Stimulated activated CD4-positive, alpha-beta T cell treated with anti-CD3 and anti-CD28 coated beads, TNF-alpha, amount 100 ng/mL, for 1 hour (primary cell): Measurements from ENCODE around the gene TAF11L4.
"Not testable (repeated sequence)": the region's sequence is repeated elsewhere in the genome, so short reads cannot be mapped to it uniquely, and the experiment has no call there.

Experiments
- DNase-seq, 3 donors: peaks; one replicate each; pipeline ENCODE4 v3.0.0-alpha.2; 2020; ENCODE audit warnings: low read depth in 3 of 3, low spot score in 1 of 3

The TAF11L4 gene

DNA sequence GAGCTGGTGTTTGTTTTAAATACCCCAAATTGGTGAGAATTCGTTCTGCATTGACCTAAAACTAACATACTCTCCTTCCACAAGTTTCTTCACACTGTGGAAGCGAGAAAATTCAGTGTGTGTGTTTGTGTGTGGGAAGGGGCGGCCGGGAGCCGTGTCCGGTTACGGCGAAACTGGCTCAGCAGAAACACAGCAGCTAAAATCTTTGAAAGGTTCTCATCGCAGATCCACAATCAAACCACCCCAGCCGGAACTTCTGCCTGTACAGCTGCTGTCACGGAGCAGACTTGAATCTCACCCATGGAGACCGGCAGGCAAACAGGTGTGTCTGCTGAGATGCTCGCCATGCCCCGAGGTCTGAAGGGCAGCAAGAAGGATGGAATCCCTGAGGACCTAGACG lies at the start of gene TAF11L4:
Gene TAF11L4, plus strand, starts transcription at position 301 of the 400 bp plus-strand sequence.
- not testable (repeated sequence) for DNase-seq

DNA sequence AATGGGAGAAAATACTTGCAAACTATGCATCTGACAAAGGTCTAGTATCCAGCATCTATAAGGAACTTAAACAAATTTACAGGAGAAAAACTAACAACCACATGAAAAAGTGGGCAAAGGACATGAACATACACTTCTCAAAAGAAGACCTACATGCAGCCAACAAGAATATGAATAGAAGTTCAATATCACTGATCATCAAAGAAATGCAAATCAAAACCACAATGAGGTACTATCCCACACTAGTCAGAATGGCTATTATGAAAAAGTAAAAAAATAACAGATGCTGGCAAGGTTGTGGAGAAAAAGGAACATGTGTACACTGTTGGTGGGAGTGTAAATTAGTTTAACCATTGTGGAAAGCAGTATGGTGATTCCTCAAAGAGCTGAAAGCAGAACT lies 46.5 kb upstream of the TAF11L4 start:
- not testable (repeated sequence) for DNase-seq

DNA sequence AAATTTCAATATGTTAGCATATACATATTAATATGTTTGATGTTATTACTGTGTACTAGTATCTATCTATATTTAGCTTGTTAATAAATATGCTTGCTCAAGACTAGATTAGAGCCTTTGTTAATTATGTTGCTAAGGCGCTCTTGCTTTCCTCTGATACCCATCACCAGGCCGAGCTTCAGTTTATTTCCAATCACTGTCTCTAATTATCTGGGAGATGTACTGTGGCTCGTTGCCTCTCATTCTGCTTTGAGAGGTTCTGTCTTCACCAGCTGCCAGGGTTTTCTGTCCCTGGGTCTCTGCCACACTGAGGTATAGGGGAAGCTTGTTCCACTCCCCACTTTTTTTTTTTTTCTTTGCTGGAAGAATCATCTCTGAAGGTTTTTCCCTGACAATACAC lies 44.6 kb upstream of the TAF11L4 start:
- DNase-seq = no peak

DNA sequence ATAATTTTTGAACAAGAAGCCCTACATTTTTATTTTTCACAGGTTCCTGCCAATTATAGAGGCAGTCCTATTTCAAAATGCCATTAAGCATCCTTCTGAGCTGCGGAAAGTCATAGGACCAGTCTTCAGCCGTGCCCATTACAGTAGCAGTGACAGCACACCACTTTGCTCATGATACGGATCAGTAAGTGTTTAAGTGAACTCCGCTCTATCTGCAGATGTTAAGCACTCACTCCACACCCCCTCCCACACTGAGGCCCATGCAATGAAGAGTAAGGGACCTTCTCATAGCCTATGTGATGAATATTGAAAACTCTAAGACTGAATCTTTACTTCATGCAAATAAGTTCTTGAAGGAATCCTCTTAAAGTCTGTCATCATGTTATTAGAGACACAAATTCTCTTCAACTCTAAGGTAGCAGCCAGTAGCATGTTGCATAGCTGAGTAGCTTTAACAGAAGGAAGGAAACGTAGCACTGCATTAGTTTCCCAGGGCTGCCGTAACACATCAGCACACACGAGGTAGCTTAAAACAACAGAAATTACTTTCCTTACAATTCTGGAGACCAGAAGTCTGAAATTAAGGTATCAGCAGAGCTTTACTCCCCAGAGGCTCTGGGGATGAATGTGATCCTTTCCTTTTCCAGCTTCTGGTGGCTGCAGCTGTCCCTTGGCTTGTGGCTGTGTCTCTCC lies 43.9 kb upstream of the TAF11L4 start:
- no peak for DNase-seq

DNA sequence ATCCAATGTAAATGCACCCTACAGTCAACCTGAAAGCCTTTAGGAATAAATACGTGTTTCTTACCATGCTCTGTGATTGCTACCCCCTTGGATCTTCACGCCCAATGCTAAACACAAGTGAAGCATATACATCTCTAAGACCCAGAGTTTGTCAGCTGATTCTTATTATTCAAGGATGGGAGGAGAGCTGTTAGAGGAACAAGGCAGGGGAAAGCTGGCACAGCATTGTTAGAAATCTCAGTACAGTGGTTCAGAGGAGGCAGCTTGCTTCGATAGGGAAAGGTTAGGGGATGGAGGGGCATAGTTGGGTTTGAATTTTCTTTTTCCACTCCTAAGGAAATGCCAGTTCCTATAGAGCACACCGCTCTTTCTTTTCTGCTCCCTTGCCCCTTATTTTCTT lies 40.2 kb upstream of the TAF11L4 start:
- DNase-seq = no peak

DNA sequence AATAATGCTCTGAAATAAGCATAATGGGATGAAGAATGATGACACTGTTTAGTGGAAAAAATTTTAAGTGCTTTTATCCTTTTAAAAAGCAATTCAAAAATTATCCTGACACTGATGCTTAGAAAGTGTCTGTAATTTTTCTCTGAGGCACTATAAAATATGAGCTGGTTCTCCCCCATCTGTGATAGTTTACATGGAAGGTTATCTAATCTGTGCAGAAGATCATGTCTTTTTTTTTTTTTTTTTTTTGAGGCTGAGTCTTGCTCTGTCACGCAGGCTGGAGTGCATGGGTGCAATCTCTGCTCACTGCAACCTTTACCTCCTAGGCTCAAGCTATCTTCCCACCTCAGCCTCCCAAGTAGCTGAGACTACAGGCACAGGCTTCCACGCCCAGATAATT lies 38.8 kb upstream of the TAF11L4 start:
- DNase-seq = no peak

DNA sequence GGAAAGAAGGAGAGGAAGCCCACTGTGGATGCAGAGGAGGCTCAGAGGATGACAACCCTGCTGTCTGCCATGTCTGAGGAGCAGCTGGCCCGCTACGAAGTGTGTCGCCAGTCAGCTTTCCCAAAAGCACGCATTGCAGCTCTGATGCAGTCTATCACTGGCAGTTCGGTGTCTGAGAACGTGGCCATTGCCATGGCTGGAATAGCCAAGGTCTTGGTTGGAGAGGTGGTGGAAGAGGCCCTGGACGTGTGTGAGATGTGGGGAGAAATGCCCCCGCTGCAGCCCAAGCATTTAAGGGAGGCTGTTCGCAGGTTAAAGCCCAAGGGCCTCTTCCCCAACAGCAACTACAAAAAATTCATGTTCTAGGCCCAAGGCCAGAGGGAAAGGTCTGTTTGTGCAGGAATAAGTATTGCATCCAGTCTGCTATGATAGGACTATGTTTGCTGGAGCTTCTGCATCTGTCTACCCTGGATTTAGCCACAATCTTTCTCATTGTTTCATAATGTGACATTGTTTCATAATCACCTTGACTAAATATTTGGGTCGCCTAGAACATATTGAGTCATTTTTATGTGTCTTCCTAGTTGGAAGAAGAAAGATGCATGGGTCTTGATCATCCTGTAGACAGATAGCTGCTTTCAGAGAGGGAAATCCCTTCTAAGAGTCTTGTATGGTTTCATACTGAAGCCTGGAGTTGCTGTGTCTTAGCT lies 35.0 kb upstream of the TAF11L4 start:
- not testable (repeated sequence) for DNase-seq

DNA sequence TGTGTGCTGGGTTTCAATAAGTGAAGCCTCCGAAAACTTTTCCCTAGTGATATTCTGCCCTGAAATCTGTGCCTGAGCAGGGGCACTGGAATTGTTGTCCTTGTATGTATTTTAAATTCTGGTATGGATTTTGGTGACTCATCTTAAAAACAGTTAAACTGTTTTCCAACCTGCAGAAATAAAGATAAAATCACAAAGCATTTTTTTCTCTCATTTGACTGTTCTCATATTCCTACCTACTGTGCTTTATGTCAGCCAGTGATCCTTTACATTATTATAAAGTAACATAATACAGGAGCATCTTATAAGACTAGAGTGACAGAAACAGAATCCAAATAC lies 34.5 kb upstream of the TAF11L4 start:
- DNase-seq = no peak

DNA sequence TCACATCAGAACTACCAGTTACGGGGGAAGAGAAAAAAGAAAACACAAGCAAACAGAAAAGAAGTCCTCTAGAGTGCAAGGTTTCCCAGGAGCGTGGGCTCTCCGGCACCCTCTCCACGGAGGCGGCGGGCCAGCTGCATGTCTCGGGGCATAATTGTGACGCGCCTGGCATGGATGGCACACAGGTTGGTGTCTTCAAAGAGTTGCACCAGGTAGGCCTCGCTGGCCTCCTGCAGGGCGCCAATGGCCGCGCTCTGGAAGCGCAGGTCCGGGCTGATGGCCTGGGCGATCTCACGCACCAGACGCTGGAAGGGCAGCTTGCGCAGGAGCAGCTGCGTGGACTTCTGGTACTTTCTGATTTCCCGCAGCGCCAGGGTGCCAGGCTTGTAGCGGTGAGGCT lies 30.3 kb upstream of the TAF11L4 start:
- DNase-seq = not testable (repeated sequence)

DNA sequence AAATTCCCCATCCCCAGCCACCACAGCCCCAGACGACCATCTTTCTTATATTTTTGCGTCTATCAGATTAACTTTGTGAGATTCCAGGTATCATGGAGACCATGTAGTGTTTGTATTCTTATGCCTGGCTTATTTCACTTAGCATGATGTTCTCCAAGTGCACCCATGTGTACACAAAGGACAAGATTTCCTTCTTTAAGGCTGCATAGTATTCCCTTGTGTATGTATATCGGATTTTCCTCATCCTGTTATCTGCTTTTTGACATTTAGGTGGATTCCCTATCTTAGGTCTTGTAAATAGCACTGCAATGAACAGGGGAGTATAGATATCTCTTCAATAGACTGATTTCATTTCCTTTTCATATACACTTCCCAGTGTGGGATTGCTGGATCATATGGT lies 28.8 kb upstream of the TAF11L4 start:
- no peak for DNase-seq

DNA sequence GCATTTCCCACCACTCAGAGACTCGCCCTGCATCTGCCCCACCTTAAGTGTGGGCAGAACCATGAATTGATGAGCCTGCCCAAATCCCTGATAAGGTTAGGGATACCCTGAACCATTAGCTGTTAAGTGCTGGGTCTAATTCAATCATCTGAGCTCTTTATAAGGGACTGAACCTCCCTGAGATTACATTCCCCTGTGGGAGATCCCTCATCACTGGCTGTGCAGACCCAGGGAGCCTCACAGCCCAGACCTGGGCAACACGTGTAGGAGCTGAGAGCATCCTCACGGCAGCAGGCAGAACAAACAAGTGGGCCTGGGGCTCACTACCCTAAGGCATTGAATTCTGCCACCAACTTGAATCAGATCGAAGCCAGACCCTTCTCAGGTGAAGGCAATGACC lies 24.2 kb upstream of the TAF11L4 start:
- DNase-seq = no peak

DNA sequence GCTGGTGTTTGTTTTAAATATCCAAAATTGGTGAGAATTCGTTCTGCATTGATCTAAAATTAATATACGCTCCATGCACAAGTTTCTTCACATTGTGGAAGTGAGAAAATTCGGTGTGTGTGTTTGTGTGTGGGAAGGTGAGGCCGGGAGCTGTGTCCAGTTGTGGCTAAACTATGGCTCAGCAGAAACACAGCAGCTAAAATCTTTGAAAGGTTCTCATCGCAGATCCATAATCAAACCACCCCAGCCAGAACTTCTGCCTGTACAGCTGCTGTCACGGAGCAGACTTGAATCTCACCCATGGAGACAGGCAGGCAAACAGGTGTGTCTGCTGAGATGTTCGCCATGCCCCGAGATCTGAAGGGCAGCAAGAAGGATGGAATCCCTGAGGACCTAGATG lies 23.7 kb upstream of the TAF11L4 start, which contains the start of gene TAF11L2:
Gene TAF11L2, plus strand, starts transcription at position 301 of the 400 bp plus-strand sequence.
- not testable (repeated sequence) for DNase-seq

DNA sequence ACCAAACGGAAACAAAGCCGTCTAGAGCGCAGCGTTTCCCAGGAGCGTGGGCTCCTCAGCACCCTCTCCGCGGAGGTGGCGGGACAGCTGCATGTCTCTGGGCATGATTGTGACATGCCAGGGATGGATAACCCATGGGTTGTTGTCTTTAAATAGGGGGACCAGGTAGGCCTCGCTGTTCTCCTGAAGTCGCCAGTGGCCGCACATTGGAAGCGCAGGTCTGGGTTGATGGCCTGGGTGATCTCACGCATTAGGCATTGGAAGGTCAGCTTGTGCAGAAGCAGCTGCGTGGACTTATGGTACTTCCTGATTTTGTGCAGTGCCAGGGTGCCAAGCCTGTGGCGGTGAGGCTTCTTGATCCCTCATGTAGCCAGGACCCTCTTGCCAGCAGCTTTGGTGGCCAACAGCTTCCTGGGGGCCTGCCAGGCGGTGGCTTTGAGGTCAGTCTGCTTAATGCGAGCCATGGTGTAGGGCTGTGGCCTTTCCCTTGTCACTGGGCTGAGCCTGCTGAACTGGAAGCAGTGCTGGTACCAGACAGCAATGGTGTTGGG lies 9.8 kb upstream of the TAF11L4 start:
- DNase-seq = no peak

DNA sequence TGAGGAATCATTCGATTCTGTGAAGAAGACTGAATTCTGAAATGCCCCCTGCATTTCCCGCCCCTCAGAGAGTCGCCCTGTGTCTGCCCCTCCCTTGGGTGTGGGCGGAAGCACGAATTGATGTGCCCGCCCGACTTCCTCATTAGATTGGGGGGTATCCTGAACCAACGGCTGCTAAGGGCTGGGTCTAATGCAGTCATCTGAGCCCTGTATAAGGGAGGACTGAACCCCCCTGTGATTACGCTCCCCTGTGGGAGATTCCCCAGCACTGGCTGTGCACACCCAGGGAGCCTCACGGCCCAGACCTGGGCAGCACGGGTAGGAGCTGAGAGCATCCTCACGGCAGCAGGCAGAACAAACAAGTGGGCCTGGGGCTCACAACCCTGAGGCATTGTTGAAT lies 4.1 kb upstream of the TAF11L4 start:
- not testable (repeated sequence) for DNase-seq

DNA sequence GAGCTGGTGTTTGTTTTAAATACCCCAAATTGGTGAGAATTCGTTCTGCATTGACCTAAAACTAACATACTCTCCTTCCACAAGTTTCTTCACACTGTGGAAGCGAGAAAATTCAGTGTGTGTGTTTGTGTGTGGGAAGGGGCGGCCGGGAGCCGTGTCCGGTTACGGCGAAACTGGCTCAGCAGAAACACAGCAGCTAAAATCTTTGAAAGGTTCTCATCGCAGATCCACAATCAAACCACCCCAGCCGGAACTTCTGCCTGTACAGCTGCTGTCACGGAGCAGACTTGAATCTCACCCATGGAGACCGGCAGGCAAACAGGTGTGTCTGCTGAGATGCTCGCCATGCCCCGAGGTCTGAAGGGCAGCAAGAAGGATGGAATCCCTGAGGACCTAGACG lies 3.5 kb upstream of the TAF11L4 start, which contains the start of gene TAF11L3:
Gene TAF11L3, plus strand, starts transcription at position 301 of the 400 bp plus-strand sequence.
- DNase-seq = not testable (repeated sequence)

DNA sequence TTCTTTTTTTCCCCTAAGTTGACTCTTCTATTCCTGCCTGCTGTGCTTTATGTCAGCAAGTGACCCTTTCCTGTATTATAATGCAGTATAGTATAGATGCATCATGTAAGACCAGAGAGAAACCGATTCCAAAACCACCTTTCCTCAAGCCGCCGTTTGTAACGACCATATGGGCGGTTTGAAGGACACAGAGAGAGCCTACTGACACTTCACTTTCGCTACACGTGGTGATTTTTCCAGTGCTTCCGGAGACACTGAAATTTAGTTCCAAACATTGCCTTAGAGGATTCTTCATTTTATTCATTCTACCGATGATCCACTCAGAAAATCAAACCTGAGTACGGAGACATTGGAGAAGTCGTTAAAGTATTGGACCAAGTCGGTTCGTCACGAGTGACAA lies 2.1 kb upstream of the TAF11L4 start:
- DNase-seq = not testable (repeated sequence)

DNA sequence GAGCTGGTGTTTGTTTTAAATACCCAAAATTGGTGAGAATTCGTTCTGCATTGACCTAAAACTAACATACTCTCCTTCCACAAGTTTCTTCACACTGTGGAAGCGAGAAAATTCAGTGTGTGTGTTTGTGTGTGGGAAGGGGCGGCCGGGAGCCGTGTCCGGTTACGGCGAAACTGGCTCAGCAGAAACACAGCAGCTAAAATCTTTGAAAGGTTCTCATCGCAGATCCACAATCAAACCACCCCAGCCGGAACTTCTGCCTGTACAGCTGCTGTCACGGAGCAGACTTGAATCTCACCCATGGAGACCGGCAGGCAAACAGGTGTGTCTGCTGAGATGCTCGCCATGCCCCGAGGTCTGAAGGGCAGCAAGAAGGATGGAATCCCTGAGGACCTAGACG lies 3.3 kb downstream of the TAF11L4 start, which contains the start of gene TAF11L5:
Gene TAF11L5, plus strand, starts transcription at position 301 of the 400 bp plus-strand sequence.
- not testable (repeated sequence) for DNase-seq

DNA sequence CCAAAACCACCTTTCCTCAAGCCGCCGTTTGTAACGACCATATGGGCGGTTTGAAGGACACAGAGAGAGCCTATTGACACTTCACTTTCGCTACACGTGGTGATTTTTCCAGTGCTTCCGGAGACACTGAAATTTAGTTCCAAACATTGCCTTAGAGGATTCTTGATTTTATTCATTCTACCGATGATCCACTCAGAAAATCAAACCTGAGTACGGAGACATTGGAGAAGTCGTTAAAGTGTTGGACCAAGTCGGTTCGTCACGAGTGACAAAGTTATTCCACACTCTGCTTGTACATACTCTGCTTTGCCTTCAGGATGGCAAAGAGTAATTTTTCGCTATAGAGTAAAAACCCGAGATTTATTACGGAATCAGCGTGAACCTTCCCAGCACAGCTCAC lies 4.9 kb downstream of the TAF11L4 start:
- DNase-seq = not testable (repeated sequence)

DNA sequence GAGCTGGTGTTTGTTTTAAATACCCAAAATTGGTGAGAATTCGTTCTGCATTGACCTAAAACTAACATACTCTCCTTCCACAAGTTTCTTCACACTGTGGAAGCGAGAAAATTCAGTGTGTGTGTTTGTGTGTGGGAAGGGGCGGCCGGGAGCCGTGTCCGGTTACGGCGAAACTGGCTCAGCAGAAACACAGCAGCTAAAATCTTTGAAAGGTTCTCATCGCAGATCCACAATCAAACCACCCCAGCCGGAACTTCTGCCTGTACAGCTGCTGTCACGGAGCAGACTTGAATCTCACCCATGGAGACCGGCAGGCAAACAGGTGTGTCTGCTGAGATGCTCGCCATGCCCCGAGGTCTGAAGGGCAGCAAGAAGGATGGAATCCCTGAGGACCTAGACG lies 6.8 kb downstream of the TAF11L4 start, which contains the start of gene TAF11L6:
Gene TAF11L6, plus strand, starts transcription at position 301 of the 400 bp plus-strand sequence.
- DNase-seq = not testable (repeated sequence)
